ENCODE data around the gene BSPH1.
A peak's percentile ranks its signal among the peaks of the same experiment; 100 is the strongest.

BSPH1 gene

GRCh38 chr19:48010932-48011758, 19.2 kb upstream of the BSPH1 start:
- H3K36me3 ChIP-seq (ENCODE audit: insufficient read depth, low read length) = no peaks in the 10 kb centered on the region
- TF ChIP-seq POLR2AphosphoS5 (IDR thresholded peaks at IDR 0.05; ENCODE audit: borderline replicate concordance, low read depth, low read length) (no peak), EZH2 (IDR thresholded peaks at IDR 0.05) (no peak), FOXP2 (optimal IDR thresholded peaks at IDR 0.05; ENCODE audit: control extremely low read depth, extremely low read length, insufficient read depth) (no peak)
- no peak overlapping the region for H3K4me3 ChIP-seq
- no peak overlapping the region for H3K27ac ChIP-seq
- no peak for DNase-seq (ENCODE audit: low read depth, low spot score)
- no peaks in the 10 kb centered on the region for H3K9me3 ChIP-seq (ENCODE audit: low read depth, low read length)
- no peak overlapping the region for H3K9ac ChIP-seq (ENCODE audit: insufficient read length)

GRCh38 chr19:48006762-48007161, 14.8 kb upstream of the BSPH1 start:
- Histone ChIP-seq H3K36me3 (ENCODE audit: insufficient read depth, low read length) (no peaks in the 10 kb centered on the region), H3K9me3 (ENCODE audit: low read depth, low read length) (no peaks in the 10 kb centered on the region), H3K9ac (ENCODE audit: insufficient read length) (no peak overlapping the region), H3K27ac (no peak overlapping the region), H3K4me3 (no peak overlapping the region)
- no peak for TF ChIP-seq FOXP2 (optimal IDR thresholded peaks at IDR 0.05; ENCODE audit: control extremely low read depth, extremely low read length, insufficient read depth)
- TF ChIP-seq EZH2 (IDR thresholded peaks at IDR 0.05) = no peak
- no peak for DNase-seq (ENCODE audit: low read depth, low spot score)

- no peak for DNase-seq (ENCODE audit: low read depth, low spot score)
- no peak overlapping the region for H3K9ac ChIP-seq (ENCODE audit: insufficient read length)
- TF ChIP-seq POLR2AphosphoS5 (IDR thresholded peaks at IDR 0.05; ENCODE audit: borderline replicate concordance, low read depth, low read length) = no peak
- TF ChIP-seq EZH2 (IDR thresholded peaks at IDR 0.05) = no peak
- TF ChIP-seq FOXP2 (optimal IDR thresholded peaks at IDR 0.05; ENCODE audit: control extremely low read depth, extremely low read length, insufficient read depth) = no peak
- H3K9me3 ChIP-seq (ENCODE audit: low read depth, low read length) = no peaks in the 10 kb centered on the region
- no peaks in the 10 kb centered on the region for H3K36me3 ChIP-seq (ENCODE audit: insufficient read depth, low read length)
- no peak overlapping the region for H3K4me3 ChIP-seq
- no peak overlapping the region for H3K27ac ChIP-seq
These were observed 12.3 kb upstream of the BSPH1 start for GRCh38 chr19:48004236-48004635.

GRCh38 chr19:48000846-48001245, 8.9 kb upstream of the BSPH1 start:
- no peak for TF ChIP-seq POLR2AphosphoS5 (IDR thresholded peaks at IDR 0.05; ENCODE audit: borderline replicate concordance, low read depth, low read length)
- no peak for TF ChIP-seq FOXP2 (optimal IDR thresholded peaks at IDR 0.05; ENCODE audit: control extremely low read depth, extremely low read length, insufficient read depth)
- TF ChIP-seq EZH2 (IDR thresholded peaks at IDR 0.05) = no peak
- no peak overlapping the region for H3K9ac ChIP-seq (ENCODE audit: insufficient read length)
- H3K36me3 ChIP-seq (ENCODE audit: insufficient read depth, low read length) = no peaks in the 10 kb centered on the region
- H3K4me3 ChIP-seq = no peak overlapping the region
- no peaks in the 10 kb centered on the region for H3K9me3 ChIP-seq (ENCODE audit: low read depth, low read length)
- H3K27ac ChIP-seq = no peak overlapping the region
- DNase-seq (ENCODE audit: low read depth, low spot score) = no peak

- no peak for TF ChIP-seq FOXP2 (optimal IDR thresholded peaks at IDR 0.05; ENCODE audit: control extremely low read depth, extremely low read length, insufficient read depth)
- no peak for TF ChIP-seq POLR2AphosphoS5 (IDR thresholded peaks at IDR 0.05; ENCODE audit: borderline replicate concordance, low read depth, low read length)
- TF ChIP-seq EZH2 (IDR thresholded peaks at IDR 0.05) = no peak
- no peaks in the 10 kb centered on the region for H3K36me3 ChIP-seq (ENCODE audit: insufficient read depth, low read length)
- no peak overlapping the region for H3K27ac ChIP-seq
- DNase-seq (ENCODE audit: low read depth, low spot score) = no peak
- H3K9ac ChIP-seq (ENCODE audit: insufficient read length) = no peak overlapping the region
- H3K9me3 ChIP-seq (ENCODE audit: low read depth, low read length) = no peaks in the 10 kb centered on the region
- H3K4me3 ChIP-seq = no peak overlapping the region
These were observed 6.8 kb upstream of the BSPH1 start for GRCh38 chr19:47998800-47999199.

- no peak for TF ChIP-seq EZH2 (IDR thresholded peaks at IDR 0.05)
- no peak for TF ChIP-seq POLR2AphosphoS5 (IDR thresholded peaks at IDR 0.05; ENCODE audit: borderline replicate concordance, low read depth, low read length)
- TF ChIP-seq FOXP2 (optimal IDR thresholded peaks at IDR 0.05; ENCODE audit: control extremely low read depth, extremely low read length, insufficient read depth) = no peak
- Histone ChIP-seq H3K36me3 (ENCODE audit: insufficient read depth, low read length) (no peaks in the 10 kb centered on the region), H3K9me3 (ENCODE audit: low read depth, low read length) (no peaks in the 10 kb centered on the region), H3K27ac (no peak overlapping the region), H3K9ac (ENCODE audit: insufficient read length) (no peak overlapping the region), H3K4me3 (no peak overlapping the region)
- no peak for DNase-seq (ENCODE audit: low read depth, low spot score)
These were observed 4.3 kb upstream of the BSPH1 start for GRCh38 chr19:47996230-47996727.

GRCh38 chr19:47994209-47994802, 2.3 kb upstream of the BSPH1 start, which contains the start of gene ELSPBP1:
ELSPBP1 (plus strand) TSS chr19:47994632; CDS start chr19:48008668, 14,036 bp downstream.
- Histone ChIP-seq H3K4me3 (peak within 1 kb of the TSS; percentile 59), H3K27ac (peak within 1 kb of the TSS; percentile 52; the same call in 1 of the 2 replicates), H3K9me3 (ENCODE audit: low read depth, low read length) (no peaks in the 10 kb centered on the region), H3K36me3 (ENCODE audit: insufficient read depth, low read length) (no peaks in the 10 kb centered on the region), H3K9ac (ENCODE audit: insufficient read length) (no peak within 1 kb of the TSS)
- no peak for TF ChIP-seq EZH2 (IDR thresholded peaks at IDR 0.05)
- TF ChIP-seq POLR2AphosphoS5 (IDR thresholded peaks at IDR 0.05; ENCODE audit: borderline replicate concordance, low read depth, low read length) = peak; percentile 21; the same call in 1 of the 2 replicates
- peak; percentile 48 for DNase-seq (ENCODE audit: low read depth, low spot score)

GRCh38 chr19:47991191-47991808, 670 bp downstream of the BSPH1 start:
- Histone ChIP-seq H3K9ac (ENCODE audit: insufficient read length) (no peak overlapping the region), H3K9me3 (ENCODE audit: low read depth, low read length) (no peaks in the 10 kb centered on the region), H3K27ac (no peak overlapping the region), H3K4me3 (no peak overlapping the region), H3K36me3 (ENCODE audit: insufficient read depth, low read length) (no peaks in the 10 kb centered on the region)
- TF ChIP-seq FOXP2 (optimal IDR thresholded peaks at IDR 0.05; ENCODE audit: control extremely low read depth, extremely low read length, insufficient read depth) (no peak), POLR2AphosphoS5 (IDR thresholded peaks at IDR 0.05; ENCODE audit: borderline replicate concordance, low read depth, low read length) (no peak), EZH2 (IDR thresholded peaks at IDR 0.05) (no peak)
- DNase-seq (ENCODE audit: low read depth, low spot score) = no peak
